ENCODE data around the gene INPP4B. TPM values are rescaled to one million over a fixed set of nuclear protein-coding genes. Genes with fewer than 3 reads are reported as not detected.
A peak's percentile ranks its signal among the peaks of the same experiment; 100 is the strongest.

The INPP4B gene
- total and polyA plus RNA-seq, 2 donors (not counting 1 experiment from before 2014, with no cell fraction given), result 19.7 to 22.2 TPM

DNA sequence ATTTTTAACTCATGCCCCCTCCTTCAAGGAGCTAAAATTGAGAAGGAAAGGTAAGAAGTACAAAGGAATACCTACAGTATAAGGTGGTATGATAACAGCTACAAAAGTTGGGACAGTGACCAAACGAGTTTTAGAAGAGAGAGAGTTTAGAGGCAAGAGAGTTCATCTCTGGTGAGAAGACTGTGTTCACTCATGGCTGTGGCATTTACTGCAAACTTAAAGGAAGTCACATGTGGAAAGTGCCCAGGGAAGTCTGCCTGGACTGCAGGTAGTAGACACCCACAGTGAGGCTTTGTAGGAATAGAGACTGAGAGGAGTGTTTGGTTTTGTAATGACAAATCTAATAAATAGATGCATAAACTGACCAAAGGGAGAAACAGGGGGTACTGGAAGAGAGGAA lies 716.2 kb downstream of the INPP4B start:
- DNase-seq (ENCODE audit: low read depth in 2 of 2), result no peak

DNA sequence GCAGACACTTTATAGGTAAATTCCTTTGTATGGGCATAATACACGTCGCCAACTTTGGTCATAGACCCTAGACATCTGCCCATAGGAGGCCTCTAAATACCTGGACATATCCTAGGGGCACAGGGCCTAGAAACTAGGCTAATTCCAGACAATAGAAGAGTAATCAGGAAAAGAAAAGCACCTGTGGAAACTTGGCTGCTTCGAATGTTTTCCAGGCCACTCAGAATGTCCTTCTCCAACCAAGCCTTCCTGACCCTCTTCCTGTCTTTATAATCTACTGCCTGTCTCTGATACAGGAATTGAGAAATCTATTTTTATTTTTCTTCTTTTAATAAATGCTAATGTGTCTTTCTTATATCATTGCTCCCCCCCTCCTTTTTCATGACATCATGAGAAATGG lies 716.6 kb downstream of the INPP4B start:
- Histone ChIP-seq H3K9me3 (ENCODE audit: control insufficient read depth, insufficient read depth, low read depth, low read length) (no peaks in the 10 kb centered on the region), H3K4me1 (ENCODE audit: control insufficient read depth, extremely low read depth, insufficient read depth, low read length) (no peaks in the 10 kb centered on the region), H3K27ac (ENCODE audit: insufficient read depth, low read length) (no peak overlapping the region)

More for the DNA sequence above, 716.2 kb downstream of the INPP4B start:
- no peak overlapping the region for H3K27ac ChIP-seq (ENCODE audit: insufficient read depth, low read length)
- H3K79me2 ChIP-seq (ENCODE audit: control insufficient read depth, insufficient read depth, low read length), result no peaks in the 10 kb centered on the region
- H3K4me1 ChIP-seq (ENCODE audit: control insufficient read depth, extremely low read depth, insufficient read depth, low read length), result no peaks in the 10 kb centered on the region
- no peak overlapping the region for H3K9ac ChIP-seq (ENCODE audit: insufficient read depth, low read length)
- H3K4me2 ChIP-seq (ENCODE audit: extremely low read depth, insufficient read depth, low read length), result no peak overlapping the region
- no peaks in the 10 kb centered on the region for H3K9me3 ChIP-seq (ENCODE audit: control insufficient read depth, insufficient read depth, low read depth, low read length)
- H2AFZ ChIP-seq (ENCODE audit: low read length), result no peak overlapping the region
- H3K4me3 ChIP-seq (replicated peaks in 1 of 4; ENCODE audit: control extremely low read depth in 1 of 4, insufficient read depth in 1 of 4, low read depth in 3 of 4, low read length in 4 of 4), result no peak overlapping the region
- no peaks in the 10 kb centered on the region for H4K20me1 ChIP-seq (ENCODE audit: control insufficient read depth, extremely low read depth, insufficient read depth, low read length)
- H3K27me3 ChIP-seq (ENCODE audit: control insufficient read depth, insufficient read depth, low read length), result no peaks in the 10 kb centered on the region
- no peaks in the 10 kb centered on the region for H3K36me3 ChIP-seq (ENCODE audit: control insufficient read depth, insufficient read depth, low read length)
- TF ChIP-seq, protein P1, sequence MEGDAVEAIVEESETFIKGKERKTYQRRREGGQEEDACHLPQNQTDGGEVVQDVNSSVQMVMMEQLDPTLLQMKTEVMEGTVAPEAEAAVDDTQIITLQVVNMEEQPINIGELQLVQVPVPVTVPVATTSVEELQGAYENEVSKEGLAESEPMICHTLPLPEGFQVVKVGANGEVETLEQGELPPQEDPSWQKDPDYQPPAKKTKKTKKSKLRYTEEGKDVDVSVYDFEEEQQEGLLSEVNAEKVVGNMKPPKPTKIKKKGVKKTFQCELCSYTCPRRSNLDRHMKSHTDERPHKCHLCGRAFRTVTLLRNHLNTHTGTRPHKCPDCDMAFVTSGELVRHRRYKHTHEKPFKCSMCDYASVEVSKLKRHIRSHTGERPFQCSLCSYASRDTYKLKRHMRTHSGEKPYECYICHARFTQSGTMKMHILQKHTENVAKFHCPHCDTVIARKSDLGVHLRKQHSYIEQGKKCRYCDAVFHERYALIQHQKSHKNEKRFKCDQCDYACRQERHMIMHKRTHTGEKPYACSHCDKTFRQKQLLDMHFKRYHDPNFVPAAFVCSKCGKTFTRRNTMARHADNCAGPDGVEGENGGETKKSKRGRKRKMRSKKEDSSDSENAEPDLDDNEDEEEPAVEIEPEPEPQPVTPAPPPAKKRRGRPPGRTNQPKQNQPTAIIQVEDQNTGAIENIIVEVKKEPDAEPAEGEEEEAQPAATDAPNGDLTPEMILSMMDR (conservative IDR thresholded peaks at IDR 0.05 in 1 of 2, IDR thresholded peaks at IDR 0.05 in 1 of 2; ENCODE audit: low read depth in 1 of 2, low read length in 2 of 2), result no peak
- no peak for TF ChIP-seq EZH2 (IDR thresholded peaks at IDR 0.05; ENCODE audit: low read length, missing control alignments)

DNA sequence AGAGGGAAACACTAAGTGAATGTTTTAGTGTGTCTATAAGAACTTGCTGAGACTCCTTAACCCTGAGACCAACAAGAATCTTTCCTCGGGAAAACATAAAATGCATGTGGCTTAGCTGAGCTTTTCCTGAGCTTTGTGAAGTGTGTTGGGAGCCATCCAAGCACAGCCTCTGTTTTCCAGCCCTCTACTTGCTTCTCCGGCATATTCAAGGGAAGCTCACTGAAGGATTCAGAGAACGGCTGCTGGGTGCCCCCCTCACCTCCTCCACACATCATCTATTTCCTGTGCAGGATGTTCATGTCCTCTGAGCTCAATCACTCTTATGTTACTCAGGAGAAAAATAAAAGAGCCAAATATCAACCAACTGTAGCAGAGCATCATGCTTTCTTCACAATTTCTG lies 717.6 kb downstream of the INPP4B start:
- H3K27ac ChIP-seq (ENCODE audit: insufficient read depth, low read length), result no peak overlapping the region

More for the DNA sequence above, 716.6 kb downstream of the INPP4B start:
- no peak overlapping the region for H2AFZ ChIP-seq (ENCODE audit: low read length)
- no peak overlapping the region for H3K4me2 ChIP-seq (ENCODE audit: extremely low read depth, insufficient read depth, low read length)
- no peaks in the 10 kb centered on the region for H3K27me3 ChIP-seq (ENCODE audit: control insufficient read depth, insufficient read depth, low read length)
- DNase-seq (ENCODE audit: low read depth in 2 of 2), result no peak
- H3K36me3 ChIP-seq (ENCODE audit: control insufficient read depth, insufficient read depth, low read length), result no peaks in the 10 kb centered on the region
- TF ChIP-seq EZH2 (IDR thresholded peaks at IDR 0.05; ENCODE audit: low read length, missing control alignments), result no peak
- TF ChIP-seq, protein P1 (conservative IDR thresholded peaks at IDR 0.05 in 1 of 2, IDR thresholded peaks at IDR 0.05 in 1 of 2; ENCODE audit: low read depth in 1 of 2, low read length in 2 of 2), result no peak
- H3K9ac ChIP-seq (ENCODE audit: insufficient read depth, low read length), result no peak overlapping the region
- H3K4me3 ChIP-seq (replicated peaks in 1 of 4; ENCODE audit: control extremely low read depth in 1 of 4, insufficient read depth in 1 of 4, low read depth in 3 of 4, low read length in 4 of 4), result no peak overlapping the region
- H3K79me2 ChIP-seq (ENCODE audit: control insufficient read depth, insufficient read depth, low read length), result no peaks in the 10 kb centered on the region
- H4K20me1 ChIP-seq (ENCODE audit: control insufficient read depth, extremely low read depth, insufficient read depth, low read length), result no peaks in the 10 kb centered on the region

More for the DNA sequence above, 717.6 kb downstream of the INPP4B start:
- DNase-seq (ENCODE audit: low read depth in 2 of 2), result peak; percentile 52 to 59
- TF ChIP-seq, protein P1 (conservative IDR thresholded peaks at IDR 0.05 in 1 of 2, IDR thresholded peaks at IDR 0.05 in 1 of 2; ENCODE audit: low read depth in 1 of 2, low read length in 2 of 2), result no peak
- TF ChIP-seq EZH2 (IDR thresholded peaks at IDR 0.05; ENCODE audit: low read length, missing control alignments), result no peak
- H4K20me1 ChIP-seq (ENCODE audit: control insufficient read depth, extremely low read depth, insufficient read depth, low read length), result no peaks in the 10 kb centered on the region
- no peak overlapping the region for H3K4me3 ChIP-seq (replicated peaks in 1 of 4; ENCODE audit: control extremely low read depth in 1 of 4, insufficient read depth in 1 of 4, low read depth in 3 of 4, low read length in 4 of 4)
- H3K4me1 ChIP-seq (ENCODE audit: control insufficient read depth, extremely low read depth, insufficient read depth, low read length), result no peaks in the 10 kb centered on the region
- peak overlapping the region; percentile 19 for H2AFZ ChIP-seq (ENCODE audit: low read length)
- no peaks in the 10 kb centered on the region for H3K9me3 ChIP-seq (ENCODE audit: control insufficient read depth, insufficient read depth, low read depth, low read length)
- H3K27me3 ChIP-seq (ENCODE audit: control insufficient read depth, insufficient read depth, low read length), result no peaks in the 10 kb centered on the region
- no peaks in the 10 kb centered on the region for H3K36me3 ChIP-seq (ENCODE audit: control insufficient read depth, insufficient read depth, low read length)
- H3K4me2 ChIP-seq (ENCODE audit: extremely low read depth, insufficient read depth, low read length), result no peak overlapping the region
- no peaks in the 10 kb centered on the region for H3K79me2 ChIP-seq (ENCODE audit: control insufficient read depth, insufficient read depth, low read length)
- no peak overlapping the region for H3K9ac ChIP-seq (ENCODE audit: insufficient read depth, low read length)

Measured in fibroblast of lung (primary cell).